HepG2 (cell line): Measurements from ENCODE around the gene KRTAP10-10. TPM values are rescaled to one million over a fixed set of nuclear protein-coding genes. Genes with fewer than 3 reads are reported as not detected.

Source experiments
- ATAC-seq: fragments of 200-7000 bp; cut with Tn5 transposase; 3 replicates; pipeline ENCODE4 v1.9.1; 2020; ENCODE audit warnings: mild to moderate bottlenecking, moderate library complexity
- BruUV-seq: library from RNA; stranded (reverse); fragments of 400-500 nt; replicated peaks from 2 replicates; lab custom pipeline; 2021; lab: Mats Ljungman, UMichigan
- CTCF ChIA-PET: fragments of 300-600 bp; formaldehyde crosslinking; extraction: SDS; loops from one replicate; lab custom pipeline; 2021; ENCODE audit warnings: low total read pairs, inconsistent platforms, low intra/inter-chr PET ratio; lab: Yijun Ruan, JAX
- POLR2A ChIA-PET: fragments of 350-600 bp; sonication (Branson Sonifier 250); formaldehyde crosslinking; loops from one replicate; lab custom pipeline; 2020; ENCODE audit warnings: antibody characterized with exemption, inconsistent platforms; lab: Yijun Ruan, JAX
- DNase-seq: peaks from one replicate; pipeline ENCODE4 v3.0.0-alpha.2; 2015; ENCODE audit warnings: low spot score
- FAIRE-seq: peaks from 3 replicates; lab custom pipeline; 2011; peaks lifted over from hg19 to GRCh38; lab: Jason Lieb, UNC
- H2AFZ ChIP-seq: one replicate; pipeline ENCODE4 v1.6.1; 2011; ENCODE audit warnings: low read length, inconsistent platforms
- H3K27ac ChIP-seq: fragments of 300-600 bp; 3 replicates; pipeline ENCODE4 v1.8.0; 2011; ENCODE audit warnings: mixed run types, mild to moderate bottlenecking, mixed read lengths, low read length, inconsistent platforms; ENCODE audit not compliant: insufficient read depth; ENCODE audit errors: extremely low read length
- H3K27me3 ChIP-seq, 2 experiments: fragments of 200-600 bp in 1 of 2; 2 replicates in 1 of 2; 3 replicates in 1 of 2; pipeline versions ENCODE4 v1.6.0 to v1.8.0; 2011; ENCODE audit warnings: low read length in 2 of 2, mild to moderate bottlenecking in 2 of 2, moderate library complexity in 2 of 2, inconsistent platforms in 1 of 2; ENCODE audit not compliant: insufficient read depth in 2 of 2, control insufficient read depth in 1 of 2
- H3K36me3 ChIP-seq, 2 experiments: fragments of 200-600 bp in 1 of 2; replicated peaks in 1 of 2; 2 replicates in 1 of 2; 3 replicates in 1 of 2; pipeline versions ENCODE4 v1.5.1 to v1.8.0; 2011; ENCODE audit warnings: low read length in 2 of 2, inconsistent platforms in 1 of 2; ENCODE audit not compliant: insufficient read depth in 2 of 2, control insufficient read depth in 1 of 2
- H3K4me1 ChIP-seq: 2 replicates; pipeline ENCODE4 v1.5.1; 2012; ENCODE audit warnings: low read length, inconsistent platforms; ENCODE audit not compliant: insufficient read depth
- H3K4me2 ChIP-seq: 2 replicates; pipeline ENCODE4 v1.6.0; 2011; ENCODE audit warnings: low read depth, low read length, inconsistent platforms
- H3K4me3 ChIP-seq, 3 experiments: fragments of 200-600 bp in 1 of 3; sonication (generic), shearing (Covaris generic) in 1 of 3; replicated peaks in 1 of 3; 2 replicates each; pipeline ENCODE4 v1.5.1; 2011 to 2016; ENCODE audit warnings: low read length in 3 of 3, inconsistent platforms in 2 of 3, low read depth in 2 of 3, mild to moderate bottlenecking in 2 of 3, control low read depth in 1 of 3, mixed read lengths in 1 of 3; ENCODE audit not compliant: insufficient read depth in 1 of 3
- H3K79me2 ChIP-seq: one replicate; pipeline ENCODE4 v1.6.1; 2011; ENCODE audit warnings: low read length, inconsistent platforms; ENCODE audit not compliant: insufficient read depth
- H3K9ac ChIP-seq: 2 replicates; pipeline ENCODE4 v1.6.0; 2011; ENCODE audit warnings: mild to moderate bottlenecking, low read depth, low read length, inconsistent platforms; ENCODE audit not compliant: insufficient read depth
- H3K9me3 ChIP-seq: 2 replicates; pipeline ENCODE4 v1.5.1; 2012; ENCODE audit warnings: mild to moderate bottlenecking, low read length
- H4K20me1 ChIP-seq: 2 replicates; pipeline ENCODE4 v1.6.0; 2011; ENCODE audit warnings: inconsistent platforms, mild to moderate bottlenecking, low read length, moderate library complexity; ENCODE audit not compliant: insufficient read depth
- ATRX ChIP-seq: sonication (generic); formaldehyde crosslinking; IDR thresholded peaks from 2 replicates; pipeline ENCODE4 v1.4.0; 2020; ENCODE audit warnings: missing genetic modification reagents, borderline replicate concordance
- GLI4 ChIP-seq: sonication (generic); formaldehyde crosslinking; IDR thresholded peaks from 2 replicates; pipeline ENCODE4 v1.5.1; 2020; ENCODE audit warnings: missing genetic modification reagents, mild to moderate bottlenecking, moderate library complexity, borderline replicate concordance
- HDAC6 ChIP-seq: fragments of 200-600 bp; sonication (generic); IDR thresholded peaks from 2 replicates; pipeline ENCODE4 v1.7.0; 2017; ENCODE audit warnings: mild to moderate bottlenecking, antibody characterized with exemption, low read length, low read depth
- MATR3 ChIP-seq: sonication (generic); formaldehyde crosslinking; IDR thresholded peaks from 2 replicates; pipeline ENCODE4 v1.4.0; 2020; ENCODE audit warnings: missing genetic modification reagents
- NFATC3 ChIP-seq: sonication (generic); formaldehyde crosslinking; IDR thresholded peaks from 2 replicates; pipeline ENCODE4 v1.5.1; 2020; ENCODE audit warnings: mild to moderate bottlenecking, missing genetic modification reagents
- PHF8 ChIP-seq: sonication (generic); formaldehyde crosslinking; IDR thresholded peaks from 2 replicates; pipeline ENCODE4 v1.5.0; 2020; ENCODE audit warnings: missing genetic modification reagents
- RERE ChIP-seq: IDR thresholded peaks from 2 replicates; pipeline ENCODE4 v1.6.1; 2016; ENCODE audit warnings: low read depth, missing genetic modification reagents, missing compliant biosample characterization
- SETDB1 ChIP-seq: sonication (generic); formaldehyde crosslinking; IDR thresholded peaks from 2 replicates; pipeline ENCODE4 v1.5.1; 2020; ENCODE audit warnings: missing genetic modification reagents, mild to moderate bottlenecking, borderline replicate concordance
- SPEN ChIP-seq: sonication (generic); formaldehyde crosslinking; IDR thresholded peaks from 2 replicates; pipeline ENCODE4 v1.5.1; 2020; ENCODE audit warnings: low read depth, mild to moderate bottlenecking, missing genetic modification reagents
- TCF7L2 ChIP-seq: IDR thresholded peaks from 2 replicates; pipeline ENCODE4 v1.6.1; 2011; ENCODE audit warnings: mild to moderate bottlenecking, low read depth, low read length, moderate library complexity
- ZMAT3 ChIP-seq: sonication (generic); formaldehyde crosslinking; conservative IDR thresholded peaks from 2 replicates; pipeline ENCODE4 v1.7.0; 2021; ENCODE audit warnings: missing genetic modification reagents
- ZNF343 ChIP-seq: sonication (generic); formaldehyde crosslinking; IDR thresholded peaks from 2 replicates; pipeline ENCODE4 v1.4.0; 2020; ENCODE audit warnings: mild to moderate bottlenecking, missing genetic modification reagents
- ZNF558 ChIP-seq: sonication (generic); formaldehyde crosslinking; IDR thresholded peaks from 2 replicates; pipeline ENCODE4 v1.9.0; 2022; ENCODE audit warnings: mild to moderate bottlenecking, missing genetic modification reagents, borderline replicate concordance
- ZNF672 ChIP-seq: sonication (generic); formaldehyde crosslinking; IDR thresholded peaks from 2 replicates; pipeline ENCODE4 v1.8.1; 2022; ENCODE audit warnings: missing genetic modification reagents
- ZSCAN29 ChIP-seq: sonication (generic); formaldehyde crosslinking; conservative IDR thresholded peaks from 2 replicates; pipeline ENCODE4 v1.4.0; 2020; ENCODE audit warnings: mild to moderate bottlenecking, missing genetic modification reagents
- WGBS: methylation state at CpG from one replicate; pipeline ENCODE4 v1.1.6; 2017; ENCODE audit warnings: low lambda C conversion rate; 5-methylcytosine and 5-hydroxymethylcytosine counted together
- in situ Hi-C: cut with HindIII; loops from 2 replicates; pipeline ENCODE4 v1.10.0; 2017; ENCODE audit warnings: low pct_unique_long_range_greater_than_20kb; ENCODE audit not compliant: extremely low pct_ligation_motif_present
- intact Hi-C: fragments of 100-400 bp; cut with micrococcal nuclease; formaldehyde crosslinking; loops from one replicate; pipeline ENCODE4 v1.10.0; 2022; ENCODE audit not compliant: unreplicated experiment
- polyA plus RNA-seq, 8 experiments: library from polyadenylated mRNA; depleted of rRNA in 3 of 8; stranded (reverse) in 7 of 8; unstranded in 1 of 8; fragments of >200 nt; fragmentation: Illumina TruSeq in 4 of 8; extraction: Trizol in 4 of 8; gene quantifications; 2 replicates each; pipeline versions ENCODE4 v1.2.1 to v1.2.3, GENCODE V29; 2011 to 2016; ENCODE audit warnings: low read depth in 4 of 8, missing spikeins in 1 of 8, mixed read lengths in 1 of 8; ENCODE audit not compliant: insufficient read depth in 1 of 8
- total RNA-seq, 5 experiments: library from RNA; depleted of rRNA; stranded (reverse); fragments of >200 nt; fragmentation: Illumina TruSeq; extraction: Trizol; gene quantifications; 2 replicates each; pipeline ENCODE4 v1.2.3, GENCODE V29; 2016; ENCODE audit warnings: low read depth in 1 of 5

KRTAP10-10 gene
- total and polyA plus RNA-seq, 2 of the 13 experiments (the other 11 are each of a cell fraction or from before 2014, with no cell fraction given): not detected

GRCh38 chr21:44606495-44606894 is 30.7 kb upstream of the KRTAP10-10 start:
- ATAC-seq (no peak), FAIRE-seq (no peak), DNase-seq (no peak)
- Histone ChIP-seq H3K9ac (no peak overlapping the region), H3K4me1 (no peaks in the 10 kb centered on the region), H3K79me2 (no peaks in the 10 kb centered on the region), H3K27me3 (0 out of 5 replicates have a peak, but pooled peaks cover 0 to 1% of the 10 kb centered on the region in 2 experiments), H3K27ac (no peak overlapping the region), H3K9me3 (peaks cover 22% of the 10 kb centered on the region; the same call in 1 of the 2 replicates), H2AFZ (no peak overlapping the region), H4K20me1 (no peaks in the 10 kb centered on the region), H3K36me3 (no peaks in the 10 kb centered on the region), H3K4me3 (no peak overlapping the region), H3K4me2 (no peak overlapping the region)
- CTCF ChIA-PET: no interaction called here
- POLR2A ChIA-PET: no interaction called here
- TF ChIP-seq ZMAT3 (no peak), GLI4 (CRISPR knock-in tag) (no peak), SPEN (CRISPR knock-in tag) (no peak), ZNF558 (CRISPR knock-in tag) (no peak), MATR3 (CRISPR knock-in tag) (no peak), SETDB1 (CRISPR knock-in tag) (no peak), NFATC3 (CRISPR knock-in tag) (no peak), ZNF672 (CRISPR knock-in tag) (no peak), ZNF343 (CRISPR knock-in tag) (no peak)
- 38% methylated on average over 4 of the region's 4 CpGs for WGBS
- in situ Hi-C loops (no loop called here), intact Hi-C loops (no loop called here)
- BruUV-seq: no TSS peak

DNA sequence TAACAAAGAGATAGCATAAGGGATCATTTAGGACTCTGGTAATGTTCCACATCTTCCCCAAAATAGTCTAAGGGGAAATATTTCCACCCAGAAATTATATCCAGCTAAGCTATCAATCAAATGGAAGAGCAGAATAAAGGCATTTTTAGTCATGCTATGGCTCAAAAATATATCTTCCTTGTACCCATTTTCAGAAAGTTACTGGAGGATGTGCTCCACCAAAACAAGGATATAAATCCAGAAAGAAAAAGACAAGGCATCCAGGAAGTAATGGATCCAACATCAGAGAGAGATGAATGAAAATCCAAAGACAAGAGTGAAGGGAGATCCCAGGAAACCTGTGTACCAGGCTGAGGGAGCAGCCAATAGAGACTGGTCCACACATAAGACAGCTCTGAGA is 28.0 kb upstream of the KRTAP10-10 start:
- Histone ChIP-seq H3K79me2 (no peaks in the 10 kb centered on the region), H3K9ac (no peak overlapping the region), H3K36me3 (no peaks in the 10 kb centered on the region), H4K20me1 (no peaks in the 10 kb centered on the region), H2AFZ (no peak overlapping the region), H3K4me1 (no peaks in the 10 kb centered on the region), H3K27ac (no peak overlapping the region), H3K27me3 (peaks cover 1 to 2% of the 10 kb centered on the region in 2 experiments; a peak in 3 of 5 replicates), H3K9me3 (peaks cover 24% of the 10 kb centered on the region; the same call in 1 of the 2 replicates), H3K4me2 (no peak overlapping the region), H3K4me3 (no peak overlapping the region)
- CTCF ChIA-PET: no interaction called here
- ATAC-seq (no peak), FAIRE-seq (no peak), DNase-seq (no peak)
- POLR2A ChIA-PET: no interaction called here
- intact Hi-C loops (no loop called here), in situ Hi-C loops (no loop called here)
- no TSS peak for BruUV-seq
- TF ChIP-seq TCF7L2 (no peak), RERE (no peak), HDAC6 (no peak), PHF8 (CRISPR knock-in tag) (no peak), ZSCAN29 (CRISPR knock-in tag) (no peak), ATRX (no peak)
